ENCODE results near the gene ACTR2.

The ACTR2 gene

DNA sequence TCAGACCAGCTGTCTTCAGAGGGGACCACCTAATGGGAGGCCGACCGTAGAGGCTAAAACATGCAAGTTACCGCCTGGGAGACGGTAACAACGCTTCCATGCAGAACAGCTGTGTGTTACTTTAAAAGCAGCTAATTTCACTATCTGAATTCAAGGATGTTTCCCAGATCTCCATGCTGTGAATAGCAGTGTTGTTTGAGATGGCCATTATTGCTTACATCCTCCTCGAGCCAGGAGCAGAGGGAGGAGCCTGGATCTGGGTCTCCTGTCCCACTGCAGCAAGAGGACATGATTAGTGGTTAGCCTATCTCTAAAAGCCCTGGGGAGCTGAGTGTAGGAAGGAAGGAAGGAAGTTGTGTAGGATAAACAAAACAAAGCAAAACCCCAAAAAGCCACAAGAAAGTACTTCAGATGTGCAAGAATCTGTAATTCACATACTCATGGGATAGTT, 50.9 kb downstream of the ACTR2 start:
- no peak for DNase-seq (ENCODE audit: low spot score)

DNA sequence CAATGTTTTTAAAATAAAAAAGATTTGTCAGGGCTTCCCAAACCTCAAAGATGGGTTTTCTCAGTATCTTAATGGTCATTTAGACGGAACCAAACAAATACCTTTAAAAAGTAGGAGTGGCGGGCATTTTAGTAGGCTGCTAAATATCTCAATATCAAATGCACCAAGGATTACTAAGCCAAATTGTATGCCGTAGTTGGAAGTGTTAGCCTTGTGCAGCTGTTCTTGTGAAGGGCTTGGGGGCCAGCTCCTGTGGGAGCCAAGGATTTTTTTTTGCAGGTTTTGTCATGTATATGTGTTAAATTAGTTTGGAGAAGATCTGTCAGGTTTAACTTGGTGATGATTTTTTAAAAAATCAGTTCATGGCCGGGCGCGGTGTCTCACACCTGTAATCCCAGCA, 52.1 kb downstream of the ACTR2 start:
- DNase-seq (ENCODE audit: low spot score): no peak

DNA sequence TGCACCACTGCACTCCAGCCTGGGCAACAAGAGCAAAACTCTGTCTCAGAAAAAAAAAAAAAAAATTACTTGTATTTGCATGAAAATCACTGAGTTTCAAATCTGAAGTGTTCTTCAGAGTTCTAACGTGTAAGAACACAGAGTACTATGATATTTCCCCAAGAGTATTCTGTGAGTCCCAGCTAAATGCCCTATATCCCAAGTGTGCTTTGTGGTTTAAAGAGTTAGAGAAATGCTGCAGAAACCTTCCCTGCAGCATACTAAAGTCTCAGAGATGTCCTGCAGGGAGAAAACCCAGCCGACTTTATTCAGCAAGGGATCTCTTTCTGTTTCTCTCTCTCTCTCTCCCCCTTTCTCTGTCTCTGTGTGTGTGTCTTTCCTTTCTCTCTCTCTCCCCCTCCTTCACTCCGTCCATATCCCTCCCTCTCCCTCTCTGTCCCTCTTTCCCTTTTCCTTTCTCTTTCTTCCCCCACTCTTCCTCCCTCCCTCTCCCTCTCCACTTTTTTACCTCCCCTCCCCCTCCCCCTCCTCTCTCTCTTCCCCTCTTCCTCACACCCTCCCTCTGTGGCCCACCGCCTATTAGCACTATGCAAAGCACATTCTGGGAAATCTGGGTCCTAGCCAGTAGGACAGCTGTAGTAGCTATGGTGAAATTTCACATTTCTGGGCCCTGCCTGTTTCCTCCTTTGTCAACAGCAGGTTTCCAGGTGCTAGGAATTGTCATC, 54.2 kb downstream of the ACTR2 start:
- DNase-seq (ENCODE audit: low spot score): no peak

GRCh38 chr2:65282477-65283053, 54.9 kb downstream of the ACTR2 start:
- no peak for DNase-seq (ENCODE audit: low spot score)

DNA sequence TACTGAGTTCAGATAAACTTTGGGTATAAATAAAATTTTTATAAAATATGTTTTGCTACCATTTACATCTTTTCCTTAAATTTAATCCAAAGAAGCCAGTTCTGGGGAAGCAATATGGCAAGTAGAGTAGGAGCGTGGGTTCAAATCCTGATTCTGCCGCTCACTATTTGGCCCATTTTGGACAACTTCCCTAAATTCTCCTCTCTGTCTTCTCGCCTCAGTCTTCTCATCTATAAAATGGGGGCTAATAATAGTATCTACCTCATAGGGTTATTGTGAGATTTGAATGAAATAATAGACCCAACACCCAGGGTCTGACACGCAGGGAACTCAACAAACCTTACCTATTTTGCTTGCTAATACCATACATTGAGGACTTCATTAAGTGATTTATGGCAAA, 59.7 kb downstream of the ACTR2 start:
- DNase-seq (ENCODE audit: low spot score): no peak

GRCh38 chr2:65291216-65292105, 63.8 kb downstream of the ACTR2 start:
- no peak for DNase-seq (ENCODE audit: low spot score)

- no peak for DNase-seq (ENCODE audit: low spot score)
Measured at GRCh38 chr2:65292106-65292400, 64.4 kb downstream of the ACTR2 start.

DNA sequence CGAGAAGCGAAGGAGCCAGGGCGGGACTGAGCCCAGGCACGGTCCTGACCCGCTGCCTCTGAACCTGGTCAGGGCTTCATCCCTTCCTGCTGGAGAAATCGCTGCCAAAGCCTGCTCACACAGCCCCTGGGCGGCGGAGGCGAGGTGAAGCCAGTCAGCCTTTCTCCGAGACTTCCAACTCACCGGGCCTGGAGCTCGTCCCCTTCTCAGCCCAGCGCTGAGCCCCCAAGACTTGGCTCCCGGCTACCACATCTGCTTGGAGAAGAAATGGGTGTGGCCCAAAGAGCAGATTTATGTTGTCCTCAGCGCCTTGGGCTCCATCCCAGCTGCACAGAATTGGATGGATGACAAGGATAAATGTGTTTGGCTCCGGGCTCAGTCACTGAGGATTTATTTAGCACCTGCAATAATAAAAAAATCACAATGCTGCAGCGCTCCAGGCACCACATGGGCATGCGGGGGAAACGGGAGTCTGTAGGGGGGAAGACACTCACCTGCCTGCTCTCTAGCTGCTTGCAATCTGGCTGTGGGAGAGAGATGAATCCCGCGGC, 64.9 kb downstream of the ACTR2 start:
- no peak for DNase-seq (ENCODE audit: low spot score)

GRCh38 chr2:65293376-65293775, 65.7 kb downstream of the ACTR2 start:
- DNase-seq (ENCODE audit: low spot score): no peak

DNA sequence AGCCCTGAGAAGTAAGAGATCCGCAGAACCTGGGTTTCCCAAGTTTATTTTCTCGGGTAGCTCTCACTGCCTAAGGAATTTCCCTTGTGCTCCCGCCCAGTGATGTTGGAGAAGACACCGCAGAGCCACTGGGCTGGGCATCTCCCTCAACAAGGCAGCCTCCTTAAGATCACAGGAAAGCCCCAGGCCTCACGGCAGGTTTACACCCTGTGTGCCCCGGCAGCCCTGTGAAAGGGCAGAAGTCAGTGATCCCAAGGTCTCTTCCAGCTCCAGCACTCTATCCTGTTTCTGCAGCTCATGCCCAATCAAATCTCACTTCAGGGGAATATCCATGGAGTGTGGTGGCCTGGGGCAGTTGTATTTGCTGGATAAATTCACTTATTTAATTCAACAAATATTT, 66.5 kb downstream of the ACTR2 start:
- DNase-seq (ENCODE audit: low spot score): no peak

- DNase-seq (ENCODE audit: low spot score): peak; percentile 22
Measured at GRCh38 chr2:65294701-65295100, 67.1 kb downstream of the ACTR2 start.

DNA sequence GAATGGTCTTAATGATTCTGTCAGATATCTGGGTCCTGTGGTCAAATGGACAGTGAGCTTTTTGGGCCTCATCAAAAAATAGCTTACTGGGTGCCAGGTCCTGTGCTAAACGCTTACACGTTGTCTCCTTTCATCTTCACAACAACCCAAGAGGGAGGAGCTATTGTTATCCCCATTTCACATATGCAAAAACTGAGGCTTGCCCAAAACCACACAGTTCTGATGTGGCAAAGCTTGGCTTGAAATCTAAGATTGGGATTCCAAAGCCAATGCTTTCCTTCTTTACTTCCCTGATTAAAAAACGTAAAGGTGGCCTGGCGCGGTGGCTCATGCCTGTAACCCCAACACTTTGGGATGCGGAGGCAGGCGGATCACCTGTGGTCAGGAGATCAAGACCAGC, 69.3 kb downstream of the ACTR2 start:
- DNase-seq (ENCODE audit: low spot score): no peak

DNA sequence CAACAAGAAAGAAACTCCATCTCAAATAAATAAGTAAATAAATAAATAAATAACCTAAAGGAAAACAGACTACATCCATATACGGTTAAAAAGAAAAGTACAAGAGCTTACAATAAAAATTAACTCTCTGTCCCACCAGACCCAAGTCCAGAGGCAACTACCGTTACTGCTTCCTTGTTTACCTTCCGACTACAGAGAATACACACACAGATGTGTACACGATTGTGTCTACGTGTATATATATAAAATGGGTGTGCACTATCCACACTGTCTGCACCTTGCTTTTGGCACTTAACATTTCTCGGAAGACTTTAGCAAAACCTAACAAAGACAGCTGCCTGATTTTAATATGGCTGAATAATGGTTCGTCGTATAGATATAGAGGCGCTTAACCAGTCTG, 69.9 kb downstream of the ACTR2 start:
- no peak for DNase-seq (ENCODE audit: low spot score)

GRCh38 chr2:65298089-65298488, 70.5 kb downstream of the ACTR2 start:
- no peak for DNase-seq (ENCODE audit: low spot score)

GRCh38 chr2:65299246-65299645, 71.6 kb downstream of the ACTR2 start:
- DNase-seq (ENCODE audit: low spot score): no peak

DNA sequence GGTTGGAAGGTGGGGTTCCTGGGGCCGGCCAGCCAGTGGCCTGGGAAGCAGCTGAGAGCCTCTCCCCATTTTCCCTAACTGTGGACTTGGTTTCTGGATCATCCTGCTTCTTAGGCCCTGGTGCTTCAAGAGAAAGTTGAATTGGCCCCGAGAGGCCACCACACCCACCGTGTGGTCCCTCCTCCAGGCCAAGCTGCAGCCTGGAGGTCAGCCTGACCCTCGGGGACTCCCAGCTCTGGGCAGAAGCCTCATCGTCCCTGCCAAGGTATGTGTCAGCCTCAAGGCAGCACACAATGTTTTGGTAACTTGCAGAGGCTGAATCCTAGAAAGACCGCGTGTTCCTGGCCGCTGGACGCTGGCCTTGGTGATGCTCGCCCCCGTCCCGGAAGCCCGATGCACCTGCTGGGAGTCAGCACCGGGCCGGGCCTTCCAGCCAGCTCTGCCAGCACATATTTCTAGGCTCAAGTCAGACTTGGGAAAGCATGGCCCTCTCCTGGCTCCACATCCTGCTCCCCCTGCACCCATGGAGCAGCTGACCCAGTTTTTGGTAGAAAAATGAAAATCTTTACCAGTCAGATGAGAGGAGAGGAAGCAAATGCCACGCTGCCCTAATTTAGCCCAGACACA, 72.6 kb downstream of the ACTR2 start:
- DNase-seq (ENCODE audit: low spot score): no peak

GRCh38 chr2:65300761-65301711, 73.4 kb downstream of the ACTR2 start:
- peak; percentile 81 for DNase-seq (ENCODE audit: low spot score)

DNA sequence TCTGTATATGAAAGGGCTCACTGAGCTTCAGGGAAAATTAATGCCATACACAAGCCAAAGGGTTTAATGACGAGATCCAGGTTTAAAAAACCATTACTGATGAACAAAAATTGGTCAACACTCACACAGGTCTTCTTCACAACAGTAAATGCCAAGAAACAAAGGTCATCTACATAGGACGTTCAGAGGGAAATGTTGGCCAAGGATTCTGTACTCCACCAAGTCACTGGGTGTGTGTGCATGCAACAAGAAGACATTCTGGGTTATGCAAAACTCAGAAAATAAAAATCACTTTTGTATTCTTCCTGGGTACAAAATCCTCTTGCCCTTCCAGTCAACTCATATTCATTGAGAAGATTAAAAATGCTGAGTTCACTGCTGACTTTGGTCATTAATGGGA, 78.3 kb downstream of the ACTR2 start:
- DNase-seq (ENCODE audit: low spot score): no peak

GRCh38 chr2:65309699-65310098, 82.1 kb downstream of the ACTR2 start:
- no peak for DNase-seq (ENCODE audit: low spot score)

DNA sequence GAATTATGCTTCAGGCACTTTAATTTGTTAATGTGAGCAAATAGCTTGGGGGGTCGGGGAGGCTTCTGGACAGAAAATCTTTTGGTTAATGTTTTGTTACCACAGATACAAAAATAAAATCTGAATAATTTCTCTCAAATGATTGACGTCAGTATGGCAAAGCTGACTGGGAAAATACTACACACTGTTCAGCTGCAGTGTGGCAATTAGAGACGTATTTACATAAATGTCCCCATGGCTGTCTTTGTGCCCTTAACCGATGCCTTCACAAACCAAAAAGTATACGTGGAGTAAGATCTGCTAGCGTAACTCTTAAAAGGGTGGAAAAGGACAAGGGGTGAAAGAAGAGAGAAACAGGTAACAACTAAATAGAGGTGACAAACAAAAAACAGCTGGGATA, 83.4 kb downstream of the ACTR2 start:
- no peak for DNase-seq (ENCODE audit: low spot score)

DNA sequence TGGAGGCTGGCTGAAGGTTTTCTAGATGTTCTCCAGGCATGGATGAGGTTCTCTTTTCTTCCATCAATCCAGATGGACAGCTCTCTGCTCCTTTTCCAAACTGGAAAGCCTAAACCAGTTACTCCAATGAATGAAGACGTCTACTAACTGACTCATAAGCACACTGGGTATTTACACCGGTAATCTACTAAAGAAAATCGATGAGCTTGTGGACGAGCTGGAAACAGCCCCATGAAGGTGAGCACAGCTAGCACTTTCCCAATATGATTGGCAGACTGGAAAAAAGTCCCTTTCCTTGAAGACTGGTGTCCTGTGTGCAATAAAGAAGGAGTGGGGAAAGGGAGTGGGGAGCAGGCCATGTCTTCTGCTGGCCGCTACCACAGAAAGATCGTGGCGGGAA, 84.0 kb downstream of the ACTR2 start:
- DNase-seq (ENCODE audit: low spot score): no peak
